WERI-Rb-1 (cell line): Measurements from ENCODE around the gene ENHO.

Experiments
- DNase-seq: peaks from one replicate; pipeline ENCODE4 v3.0.0-alpha.2; 2020
- H3K27ac ChIP-seq: fragments of 250-450 bp; sonication (Bioruptor Pico); 2 replicates; pipeline ENCODE4 v1.5.1; 2020; ENCODE audit warnings: mild to moderate bottlenecking, moderate library complexity
- H3K27me3 ChIP-seq: fragments of 250-450 bp; sonication (Bioruptor Pico); 2 replicates; pipeline ENCODE4 v1.5.1; 2021; ENCODE audit warnings: mild to moderate bottlenecking, low read depth, moderate library complexity; ENCODE audit not compliant: insufficient read depth, severe bottlenecking
- H3K36me3 ChIP-seq: fragments of 250-450 bp; sonication (Bioruptor Pico); 2 replicates; pipeline ENCODE4 v1.5.1; 2020; ENCODE audit warnings: mild to moderate bottlenecking, moderate library complexity
- H3K4me3 ChIP-seq: 2 replicates; pipeline ENCODE4 v1.5.1; 2011; ENCODE audit warnings: low read depth, mild to moderate bottlenecking, control low read depth, low read length
- H3K9me3 ChIP-seq: fragments of 250-450 bp; sonication (Bioruptor Pico); 2 replicates; pipeline ENCODE4 v1.5.1; 2021; ENCODE audit warnings: mild to moderate bottlenecking, moderate library complexity; ENCODE audit not compliant: severe bottlenecking
- TF ChIP-seq, protein P1 (sequence below): IDR thresholded peaks from 2 replicates; pipeline ENCODE4 v1.5.1; 2011; ENCODE audit warnings: low read depth, mild to moderate bottlenecking, control low read depth, inconsistent platforms, low read length

The ENHO gene

DNA sequence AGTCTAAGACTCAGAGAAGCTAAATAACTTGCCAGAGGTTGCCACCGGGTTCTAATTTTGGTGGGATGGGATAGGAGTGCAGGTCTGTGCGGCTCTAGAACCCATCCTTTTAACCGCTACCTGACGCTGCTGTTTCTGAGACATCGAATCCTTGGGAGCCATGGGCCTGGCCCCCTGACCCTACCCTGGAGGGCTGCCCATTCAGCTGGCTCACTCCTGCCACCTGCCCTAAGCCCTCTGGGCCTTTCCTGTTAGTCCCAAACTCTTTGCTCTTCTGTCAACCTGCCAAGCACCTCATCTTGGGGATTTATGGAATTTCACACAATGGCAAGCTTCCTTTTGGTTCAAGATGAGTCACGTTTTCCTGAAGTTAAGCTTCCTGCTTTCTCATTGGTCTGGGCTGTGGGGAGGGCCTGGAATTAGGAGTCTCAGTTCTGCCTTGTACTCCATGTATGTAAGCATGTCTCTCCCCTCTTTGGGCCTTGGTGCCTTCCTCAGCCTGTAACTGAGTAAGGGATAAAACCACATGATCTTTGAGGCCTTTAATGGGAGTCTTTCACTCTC lies 26.6 kb downstream of the ENHO start:
- no peak overlapping the region for H3K4me3 ChIP-seq
- H3K36me3 ChIP-seq, result no peaks in the 10 kb centered on the region
- TF ChIP-seq, protein P1, sequence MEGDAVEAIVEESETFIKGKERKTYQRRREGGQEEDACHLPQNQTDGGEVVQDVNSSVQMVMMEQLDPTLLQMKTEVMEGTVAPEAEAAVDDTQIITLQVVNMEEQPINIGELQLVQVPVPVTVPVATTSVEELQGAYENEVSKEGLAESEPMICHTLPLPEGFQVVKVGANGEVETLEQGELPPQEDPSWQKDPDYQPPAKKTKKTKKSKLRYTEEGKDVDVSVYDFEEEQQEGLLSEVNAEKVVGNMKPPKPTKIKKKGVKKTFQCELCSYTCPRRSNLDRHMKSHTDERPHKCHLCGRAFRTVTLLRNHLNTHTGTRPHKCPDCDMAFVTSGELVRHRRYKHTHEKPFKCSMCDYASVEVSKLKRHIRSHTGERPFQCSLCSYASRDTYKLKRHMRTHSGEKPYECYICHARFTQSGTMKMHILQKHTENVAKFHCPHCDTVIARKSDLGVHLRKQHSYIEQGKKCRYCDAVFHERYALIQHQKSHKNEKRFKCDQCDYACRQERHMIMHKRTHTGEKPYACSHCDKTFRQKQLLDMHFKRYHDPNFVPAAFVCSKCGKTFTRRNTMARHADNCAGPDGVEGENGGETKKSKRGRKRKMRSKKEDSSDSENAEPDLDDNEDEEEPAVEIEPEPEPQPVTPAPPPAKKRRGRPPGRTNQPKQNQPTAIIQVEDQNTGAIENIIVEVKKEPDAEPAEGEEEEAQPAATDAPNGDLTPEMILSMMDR, result no peak
- no peaks in the 10 kb centered on the region for H3K9me3 ChIP-seq
- no peaks in the 10 kb centered on the region for H3K27me3 ChIP-seq
- no peak for DNase-seq
- H3K27ac ChIP-seq, result no peak overlapping the region

DNA sequence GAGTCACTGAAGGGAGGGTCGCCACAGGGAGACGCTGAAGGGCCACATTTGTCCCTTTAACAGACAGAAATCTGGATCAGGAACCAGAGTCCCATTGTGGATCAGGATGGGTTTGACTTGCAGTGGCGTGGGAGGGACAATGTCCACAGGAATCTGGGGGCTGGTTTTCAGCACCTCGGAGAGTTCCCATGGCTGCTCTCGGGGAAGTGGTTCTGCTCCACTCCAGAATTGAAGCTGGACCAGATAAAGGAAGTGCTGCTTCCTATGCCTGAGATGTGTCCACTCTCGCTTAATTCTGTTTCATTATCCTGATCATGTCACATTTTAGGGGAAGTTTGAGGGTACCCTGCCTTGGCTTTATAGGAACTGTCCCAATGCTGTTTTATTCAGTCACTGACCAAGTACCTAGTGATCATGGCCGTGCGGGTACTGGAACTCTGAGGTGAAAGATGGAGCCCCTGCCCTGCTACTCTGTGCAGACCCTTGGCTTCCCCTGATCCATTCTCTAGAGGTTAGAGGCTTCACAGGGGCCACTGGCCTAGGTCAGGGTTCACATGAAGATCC lies 28.7 kb downstream of the ENHO start:
- Histone ChIP-seq H3K27me3 (no peaks in the 10 kb centered on the region), H3K9me3 (no peaks in the 10 kb centered on the region), H3K27ac (no peak overlapping the region), H3K36me3 (no peaks in the 10 kb centered on the region), H3K4me3 (no peak overlapping the region)
- DNase-seq, result no peak
- TF ChIP-seq, protein P1, result no peak

DNA sequence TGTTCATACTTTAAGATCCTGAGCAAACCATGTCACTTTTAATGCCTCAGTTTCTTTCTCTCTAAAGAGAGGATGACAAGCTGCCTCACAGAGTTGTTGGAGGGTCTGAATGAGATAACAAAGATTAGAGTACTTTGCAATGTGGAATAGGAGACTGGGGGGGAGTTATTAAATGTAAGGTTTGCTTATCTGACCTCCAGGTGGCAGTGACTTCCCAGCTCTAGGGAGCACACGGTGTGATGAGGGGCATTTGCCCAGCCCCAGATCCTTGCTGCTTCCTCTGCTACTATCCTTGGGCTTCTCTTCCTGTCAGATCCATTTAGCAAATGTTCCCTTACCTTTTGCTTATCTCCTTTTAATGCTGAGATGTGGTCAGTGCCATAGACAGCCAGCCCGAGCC lies 30.7 kb downstream of the ENHO start:
- Histone ChIP-seq H3K27ac (no peak overlapping the region), H3K27me3 (no peaks in the 10 kb centered on the region), H3K9me3 (no peaks in the 10 kb centered on the region), H3K36me3 (no peaks in the 10 kb centered on the region), H3K4me3 (no peak overlapping the region)
- TF ChIP-seq, protein P1, result peak; percentile 50
- no peak for DNase-seq

DNA sequence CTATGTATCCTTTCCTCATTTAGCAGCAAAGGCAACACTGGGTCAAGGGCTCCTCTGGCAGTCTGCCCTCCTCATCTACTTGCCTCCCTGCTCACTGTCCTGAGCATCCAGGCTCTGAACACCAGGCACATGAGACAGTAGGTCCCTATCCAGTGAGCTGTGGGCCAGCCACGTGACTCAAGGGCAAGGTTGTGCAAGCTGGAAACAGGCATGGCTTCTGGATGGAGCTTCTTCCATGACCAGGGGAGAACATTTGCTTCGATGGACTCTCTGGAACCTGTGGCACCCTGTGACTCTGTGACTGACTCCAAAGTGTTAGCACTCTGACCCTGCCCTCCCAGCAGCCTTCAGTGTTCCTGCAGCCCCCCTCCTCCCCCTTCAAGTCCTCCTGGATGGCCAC lies 31.2 kb downstream of the ENHO start:
- TF ChIP-seq, protein P1, result no peak
- H3K4me3 ChIP-seq, result no peak overlapping the region
- no peaks in the 10 kb centered on the region for H3K9me3 ChIP-seq
- DNase-seq, result no peak
- H3K36me3 ChIP-seq, result no peaks in the 10 kb centered on the region
- H3K27me3 ChIP-seq, result no peaks in the 10 kb centered on the region
- no peak overlapping the region for H3K27ac ChIP-seq

DNA sequence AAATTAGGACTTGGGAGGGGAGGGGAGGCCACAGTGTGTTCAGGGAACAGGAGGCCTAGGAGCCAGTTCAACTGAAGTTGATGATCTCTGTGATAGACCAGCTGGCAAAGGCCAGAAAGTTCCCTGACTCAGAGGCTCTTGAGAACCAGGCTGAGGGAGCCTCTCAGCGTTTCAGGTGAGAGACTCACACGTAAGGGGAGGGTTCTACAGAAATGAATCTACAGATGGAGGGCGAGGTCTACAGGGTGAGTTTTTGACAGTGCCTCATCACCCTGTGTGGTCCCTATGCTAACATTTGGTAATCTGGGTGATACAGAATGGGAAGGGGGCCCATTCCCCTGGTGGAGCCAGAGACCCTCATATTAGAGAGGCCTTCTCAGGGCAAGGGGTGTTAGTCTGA lies 32.0 kb downstream of the ENHO start:
- TF ChIP-seq, protein P1, result no peak
- peak overlapping the region; percentile 17 for H3K27ac ChIP-seq
- no peaks in the 10 kb centered on the region for H3K27me3 ChIP-seq
- no peak overlapping the region for H3K4me3 ChIP-seq
- DNase-seq, result no peak
- H3K9me3 ChIP-seq, result no peaks in the 10 kb centered on the region
- no peaks in the 10 kb centered on the region for H3K36me3 ChIP-seq

DNA sequence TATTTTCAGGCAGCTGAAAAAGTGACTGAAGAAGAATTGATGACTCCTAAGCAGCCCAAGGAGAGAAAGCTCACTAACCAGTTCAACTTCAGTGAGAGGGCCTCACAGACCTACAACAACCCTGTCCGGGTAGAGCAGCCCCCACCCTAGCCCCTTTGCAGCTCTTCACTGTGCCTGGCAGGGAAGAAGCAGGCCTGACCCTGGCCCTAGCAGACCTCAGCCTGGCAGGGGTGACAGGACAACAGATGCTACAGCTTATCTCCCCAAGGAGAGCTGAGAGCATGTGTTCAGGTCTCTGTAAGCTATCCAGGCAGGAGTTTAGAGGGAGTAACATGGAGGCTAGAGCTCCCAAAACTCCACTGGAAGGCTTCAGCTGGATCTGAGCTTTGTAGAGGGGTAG lies 32.4 kb downstream of the ENHO start:
- peak overlapping the region; percentile 50 for H3K27ac ChIP-seq
- TF ChIP-seq, protein P1, result no peak
- DNase-seq, result peak; percentile 66
- no peaks in the 10 kb centered on the region for H3K9me3 ChIP-seq
- H3K27me3 ChIP-seq, result no peaks in the 10 kb centered on the region
- H3K4me3 ChIP-seq, result no peak overlapping the region
- no peaks in the 10 kb centered on the region for H3K36me3 ChIP-seq
